ENCODE results near the gene TMIGD2.
"Not testable (repeated sequence)": the region's sequence is repeated elsewhere in the genome, so short reads cannot be mapped to it uniquely, and the experiment has no call there.

The TMIGD2 gene, protein sequence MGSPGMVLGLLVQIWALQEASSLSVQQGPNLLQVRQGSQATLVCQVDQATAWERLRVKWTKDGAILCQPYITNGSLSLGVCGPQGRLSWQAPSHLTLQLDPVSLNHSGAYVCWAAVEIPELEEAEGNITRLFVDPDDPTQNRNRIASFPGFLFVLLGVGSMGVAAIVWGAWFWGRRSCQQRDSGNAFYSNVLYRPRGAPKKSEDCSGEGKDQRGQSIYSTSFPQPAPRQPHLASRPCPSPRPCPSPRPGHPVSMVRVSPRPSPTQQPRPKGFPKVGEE

DNA sequence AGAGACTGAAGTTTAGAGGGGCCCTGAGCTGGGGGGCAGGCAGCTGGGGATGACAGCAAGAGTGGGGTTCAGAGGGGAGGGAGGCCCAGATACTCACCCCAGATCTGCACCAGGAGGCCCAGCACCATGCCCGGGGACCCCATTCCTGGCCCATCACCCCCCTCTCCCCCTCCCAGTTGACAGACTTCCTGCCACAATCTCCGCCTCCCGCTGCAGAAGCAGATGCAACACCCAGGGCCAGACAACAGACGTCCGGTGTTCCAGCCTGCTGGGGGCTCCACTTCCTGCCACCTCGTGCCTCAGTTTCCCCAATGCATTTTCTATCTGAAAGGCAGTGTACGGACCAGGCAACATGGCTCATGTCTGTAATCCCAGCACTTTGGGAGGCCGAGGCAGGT lies at the start of gene TMIGD2:
TMIGD2 (minus strand) TSS at position 147 of the 398 bp plus-strand sequence; CDS start at position 143, 4 bp downstream.
- H3K4me2 ChIP-seq (ENCODE audit: low read length): no peak within 1 kb of the TSS
- no peak within 1 kb of the TSS for H3K27ac ChIP-seq (ENCODE audit: low read length)
- TF ChIP-seq, protein P1, sequence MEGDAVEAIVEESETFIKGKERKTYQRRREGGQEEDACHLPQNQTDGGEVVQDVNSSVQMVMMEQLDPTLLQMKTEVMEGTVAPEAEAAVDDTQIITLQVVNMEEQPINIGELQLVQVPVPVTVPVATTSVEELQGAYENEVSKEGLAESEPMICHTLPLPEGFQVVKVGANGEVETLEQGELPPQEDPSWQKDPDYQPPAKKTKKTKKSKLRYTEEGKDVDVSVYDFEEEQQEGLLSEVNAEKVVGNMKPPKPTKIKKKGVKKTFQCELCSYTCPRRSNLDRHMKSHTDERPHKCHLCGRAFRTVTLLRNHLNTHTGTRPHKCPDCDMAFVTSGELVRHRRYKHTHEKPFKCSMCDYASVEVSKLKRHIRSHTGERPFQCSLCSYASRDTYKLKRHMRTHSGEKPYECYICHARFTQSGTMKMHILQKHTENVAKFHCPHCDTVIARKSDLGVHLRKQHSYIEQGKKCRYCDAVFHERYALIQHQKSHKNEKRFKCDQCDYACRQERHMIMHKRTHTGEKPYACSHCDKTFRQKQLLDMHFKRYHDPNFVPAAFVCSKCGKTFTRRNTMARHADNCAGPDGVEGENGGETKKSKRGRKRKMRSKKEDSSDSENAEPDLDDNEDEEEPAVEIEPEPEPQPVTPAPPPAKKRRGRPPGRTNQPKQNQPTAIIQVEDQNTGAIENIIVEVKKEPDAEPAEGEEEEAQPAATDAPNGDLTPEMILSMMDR (IDR thresholded peaks at IDR 0.05; ENCODE audit: low read depth, low read length): no peak
- TF ChIP-seq EZH2phosphoT487 (IDR thresholded peaks at IDR 0.05; ENCODE audit: low read depth): no peak
- no peaks in the 10 kb centered on the region for H3K36me3 ChIP-seq (replicated peaks; ENCODE audit: low read depth, low read length)
- H3K79me2 ChIP-seq (ENCODE audit: low read length): no peaks in the 10 kb centered on the region
- no peak within 1 kb of the TSS for H3K4me3 ChIP-seq (ENCODE audit: low read length)
- H4K20me1 ChIP-seq (ENCODE audit: insufficient read depth, low read length): no peaks in the 10 kb centered on the region
- no peak within 1 kb of the TSS for H2AFZ ChIP-seq (ENCODE audit: low read depth, low read length)
- no peak within 1 kb of the TSS for H3K9ac ChIP-seq (ENCODE audit: low read length)
- no peaks in the 10 kb centered on the region for H3K4me1 ChIP-seq (ENCODE audit: low read length)
- no peaks in the 10 kb centered on the region for H3K9me3 ChIP-seq (ENCODE audit: insufficient read depth, low read length)
- H3K27me3 ChIP-seq (ENCODE audit: low read depth, low read length): no peaks in the 10 kb centered on the region

DNA sequence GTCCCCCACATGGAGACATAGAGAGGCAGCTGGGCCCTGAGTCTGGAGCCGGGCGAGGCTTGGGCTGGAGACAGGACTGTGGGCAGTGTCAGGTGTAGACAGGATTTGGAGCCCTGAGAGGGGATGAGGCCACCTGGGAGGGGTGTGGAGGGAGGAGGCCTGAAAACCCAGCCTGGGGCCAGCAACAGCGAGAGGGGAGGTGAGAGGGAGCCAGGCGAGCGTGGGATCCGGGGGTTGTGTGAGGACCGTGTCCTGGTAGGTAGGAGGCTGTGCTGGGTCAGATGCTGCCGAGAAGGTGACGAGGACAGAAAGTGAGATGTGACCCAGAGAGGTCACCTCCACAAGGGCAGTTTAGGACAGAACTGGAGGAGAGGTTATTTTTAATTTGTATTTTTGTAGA lies 48.5 kb upstream of the TMIGD2 start:
- no peak overlapping the region for H2AFZ ChIP-seq (ENCODE audit: low read depth, low read length)
- no peak overlapping the region for H3K4me3 ChIP-seq (ENCODE audit: low read length)
- no peaks in the 10 kb centered on the region for H4K20me1 ChIP-seq (ENCODE audit: insufficient read depth, low read length)
- no peak overlapping the region for H3K9ac ChIP-seq (ENCODE audit: low read length)
- TF ChIP-seq, protein P1 (IDR thresholded peaks at IDR 0.05; ENCODE audit: low read depth, low read length): no peak
- TF ChIP-seq EZH2phosphoT487 (IDR thresholded peaks at IDR 0.05; ENCODE audit: low read depth): no peak
- no peaks in the 10 kb centered on the region for H3K27me3 ChIP-seq (ENCODE audit: low read depth, low read length)
- no peak overlapping the region for H3K4me2 ChIP-seq (ENCODE audit: low read length)
- no peaks in the 10 kb centered on the region for H3K9me3 ChIP-seq (ENCODE audit: insufficient read depth, low read length)
- H3K79me2 ChIP-seq (ENCODE audit: low read length): no peaks in the 10 kb centered on the region
- no peak overlapping the region for H3K27ac ChIP-seq (ENCODE audit: low read length)
- peaks cover 3% of the 10 kb centered on the region for H3K36me3 ChIP-seq (replicated peaks; ENCODE audit: low read depth, low read length)
- H3K4me1 ChIP-seq (ENCODE audit: low read length): no peaks in the 10 kb centered on the region

DNA sequence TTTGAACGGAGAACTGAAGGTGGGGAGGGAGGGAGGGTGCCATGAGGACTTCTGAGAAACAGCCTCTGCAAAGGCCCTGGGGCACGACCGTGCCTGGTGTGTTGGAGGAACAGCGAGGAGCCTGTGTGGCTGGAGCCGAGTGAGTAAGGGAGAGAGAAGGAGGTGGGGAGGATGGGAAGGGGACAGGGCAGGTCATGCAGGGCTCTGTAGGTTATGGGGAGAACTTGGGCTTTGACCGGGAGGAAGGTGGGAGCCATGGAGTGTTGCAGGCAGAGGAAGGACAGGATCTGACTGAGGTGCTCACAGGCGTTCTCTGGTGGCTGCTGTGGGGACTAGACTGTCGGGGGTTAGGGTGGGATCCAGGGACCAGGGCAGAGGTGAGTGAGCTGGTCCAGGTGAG lies 47.9 kb upstream of the TMIGD2 start:
- TF ChIP-seq, protein P1 (IDR thresholded peaks at IDR 0.05; ENCODE audit: low read depth, low read length): no peak
- no peak for TF ChIP-seq EZH2phosphoT487 (IDR thresholded peaks at IDR 0.05; ENCODE audit: low read depth)
- Histone ChIP-seq H3K4me2 (ENCODE audit: low read length) (no peak overlapping the region), H4K20me1 (ENCODE audit: insufficient read depth, low read length) (no peaks in the 10 kb centered on the region), H3K79me2 (ENCODE audit: low read length) (no peaks in the 10 kb centered on the region), H2AFZ (ENCODE audit: low read depth, low read length) (no peak overlapping the region), H3K9me3 (ENCODE audit: insufficient read depth, low read length) (no peaks in the 10 kb centered on the region), H3K4me1 (ENCODE audit: low read length) (no peaks in the 10 kb centered on the region), H3K27me3 (ENCODE audit: low read depth, low read length) (no peaks in the 10 kb centered on the region), H3K27ac (ENCODE audit: low read length) (no peak overlapping the region), H3K9ac (ENCODE audit: low read length) (no peak overlapping the region), H3K4me3 (ENCODE audit: low read length) (no peak overlapping the region), H3K36me3 (replicated peaks; ENCODE audit: low read depth, low read length) (peaks cover 3% of the 10 kb centered on the region)

DNA sequence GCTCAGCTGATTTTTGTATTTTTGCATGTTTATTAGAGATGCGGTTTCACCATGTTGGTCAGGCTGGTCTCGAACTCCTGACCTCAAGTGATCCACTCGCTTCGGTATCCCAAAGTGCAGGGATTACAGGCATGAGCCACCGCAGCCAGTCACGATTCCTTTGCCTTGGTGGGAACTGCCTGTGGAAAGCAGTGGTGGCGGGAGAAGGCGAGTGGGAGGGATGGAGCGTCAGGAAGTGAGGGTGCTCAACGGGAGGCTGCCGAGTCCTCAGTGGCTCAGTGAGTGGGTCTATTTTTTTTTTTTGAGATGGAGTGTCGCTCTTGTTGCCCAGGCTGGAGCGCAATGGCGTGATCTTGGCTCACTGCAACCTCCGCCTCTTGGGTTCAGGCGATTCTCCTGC lies 47.0 kb upstream of the TMIGD2 start:
- H3K4me2 ChIP-seq (ENCODE audit: low read length); H3K79me2 ChIP-seq (ENCODE audit: low read length); H2AFZ ChIP-seq (ENCODE audit: low read depth, low read length); H3K9me3 ChIP-seq (ENCODE audit: insufficient read depth, low read length); H3K4me1 ChIP-seq (ENCODE audit: low read length); H3K36me3 ChIP-seq (replicated peaks; ENCODE audit: low read depth, low read length); H3K27ac ChIP-seq (ENCODE audit: low read length); H3K9ac ChIP-seq (ENCODE audit: low read length); H3K27me3 ChIP-seq (ENCODE audit: low read depth, low read length); H4K20me1 ChIP-seq (ENCODE audit: insufficient read depth, low read length); H3K4me3 ChIP-seq (ENCODE audit: low read length): not testable (repeated sequence)

Measured in OCI-LY3 (cell line).